CD14-positive monocyte (primary cell): Measurements from ENCODE around the gene PCDHGC3. TPM values are rescaled to one million over a fixed set of nuclear protein-coding genes. Genes with fewer than 3 reads are reported as not detected.
A peak's percentile ranks its signal among the peaks of the same experiment; 100 is the strongest.

Experiments used
- DNase-seq, 3 donors: peaks; one replicate each; pipeline ENCODE4 v3.0.0-alpha.2; 2011 to 2022
- H2AFZ ChIP-seq: 2 replicates; pipeline ENCODE4 v1.6.0; 2012; ENCODE audit warnings: mild to moderate bottlenecking, low read depth, low read length, inconsistent platforms; ENCODE audit not compliant: insufficient read depth, poor library complexity, severe bottlenecking
- H3K27ac ChIP-seq, 2 donors: 1 replicate in 1 of 2; 2 replicates in 1 of 2; pipeline ENCODE4 v1.5.1; 2012 to 2013; ENCODE audit warnings: low read length in 2 of 2, control low read depth in 1 of 2, inconsistent platforms in 1 of 2, low read depth in 1 of 2, mild to moderate bottlenecking in 1 of 2
- H3K27me3 ChIP-seq, 2 donors: one replicate each; pipeline versions ENCODE4 v1.6.0 to v1.6.1; 2011 to 2013; ENCODE audit warnings: low read length in 2 of 2; ENCODE audit not compliant: control insufficient read depth in 2 of 2, insufficient read depth in 2 of 2
- H3K36me3 ChIP-seq, 2 donors: replicated peaks in 1 of 2; 1 replicate in 1 of 2; 2 replicates in 1 of 2; pipeline versions ENCODE4 v1.5.1 to v1.6.1; 2012 to 2013; ENCODE audit warnings: low read length in 2 of 2, control low read depth in 1 of 2, inconsistent platforms in 1 of 2, mild to moderate bottlenecking in 1 of 2; ENCODE audit not compliant: insufficient read depth in 2 of 2, control insufficient read depth in 1 of 2
- H3K4me1 ChIP-seq, 2 donors: 1 replicate in 1 of 2; 2 replicates in 1 of 2; pipeline versions ENCODE4 v1.5.1 to v1.6.1; 2012 to 2013; ENCODE audit warnings: low read length in 2 of 2, control low read depth in 1 of 2, inconsistent platforms in 1 of 2, mild to moderate bottlenecking in 1 of 2, moderate library complexity in 1 of 2; ENCODE audit not compliant: insufficient read depth in 2 of 2, control insufficient read depth in 1 of 2
- H3K4me2 ChIP-seq: replicated peaks from 2 replicates; pipeline ENCODE3; 2012; ENCODE audit warnings: low read length, moderate library complexity, mild to moderate bottlenecking; ENCODE audit not compliant: poor library complexity, severe bottlenecking; ENCODE audit errors: extremely low read depth
- H3K4me3 ChIP-seq, 3 experiments: fragments of 200-600 bp in 1 of 3; sonication (generic) in 1 of 3; replicated peaks in 1 of 3; 1 replicate in 2 of 3; 2 replicates in 1 of 3; pipeline ENCODE4 v1.5.1; 2011 to 2013; ENCODE audit warnings: low read length in 3 of 3, mild to moderate bottlenecking in 3 of 3, control low read depth in 2 of 3, low read depth in 2 of 3, inconsistent platforms in 1 of 3, moderate library complexity in 1 of 3
- H3K79me2 ChIP-seq: 2 replicates; pipeline ENCODE4 v1.6.0; 2012; ENCODE audit warnings: mild to moderate bottlenecking, control low read depth, inconsistent platforms, low read length, moderate library complexity; ENCODE audit not compliant: insufficient read depth
- H3K9ac ChIP-seq: 2 replicates; pipeline ENCODE4 v1.6.0; 2017; ENCODE audit warnings: low read length, mild to moderate bottlenecking; ENCODE audit not compliant: insufficient read depth, poor library complexity, severe bottlenecking
- H3K9me3 ChIP-seq, 2 donors: replicated peaks in 1 of 2; 1 replicate in 1 of 2; 2 replicates in 1 of 2; pipeline versions ENCODE4 v1.5.1 to v1.6.1; 2012 to 2013; ENCODE audit warnings: low read length in 2 of 2, control low read depth in 1 of 2; ENCODE audit not compliant: control insufficient read depth in 1 of 2, insufficient read depth in 1 of 2
- H4K20me1 ChIP-seq: 2 replicates; pipeline ENCODE4 v1.6.0; 2012; ENCODE audit warnings: mild to moderate bottlenecking, low read length, control low read depth, moderate library complexity; ENCODE audit not compliant: insufficient read depth
- H3K27ac Mint-ChIP-seq, 7 donors: one replicate each; pipeline ENCODE4 v1.8.0; 2020; ENCODE audit warnings: mild to moderate bottlenecking in 7 of 7, mixed read lengths in 7 of 7, moderate library complexity in 6 of 7, inconsistent platforms in 2 of 7
- H3K27me3 Mint-ChIP-seq, 3 donors: one replicate each; pipeline ENCODE4 v1.8.0; 2021 to 2022; ENCODE audit warnings: low read depth in 3 of 3, mild to moderate bottlenecking in 3 of 3, mixed read lengths in 3 of 3, moderate library complexity in 3 of 3, inconsistent platforms in 1 of 3
- H3K36me3 Mint-ChIP-seq, 2 donors: one replicate each; pipeline ENCODE4 v1.8.0; 2020; ENCODE audit warnings: mixed read lengths in 2 of 2, inconsistent platforms in 1 of 2, mild to moderate bottlenecking in 1 of 2
- H3K4me1 Mint-ChIP-seq: one replicate; pipeline ENCODE4 v1.8.0; 2020; ENCODE audit warnings: mild to moderate bottlenecking, mixed read lengths
- H3K4me3 Mint-ChIP-seq, 2 donors: one replicate each; pipeline ENCODE4 v1.8.0; 2020; ENCODE audit warnings: mild to moderate bottlenecking in 2 of 2, mixed read lengths in 2 of 2, moderate library complexity in 1 of 2
- H3K9me3 Mint-ChIP-seq, 7 donors: one replicate each; pipeline ENCODE4 v1.8.0; 2020 to 2022; ENCODE audit warnings: mixed read lengths in 7 of 7, mild to moderate bottlenecking in 6 of 7, moderate library complexity in 6 of 7, inconsistent platforms in 2 of 7
- CTCF ChIP-seq: fragments of 200-600 bp; IDR thresholded peaks from one replicate; pipeline ENCODE4 v1.8.0; 2022; ENCODE audit warnings: antibody characterized with exemption, mild to moderate bottlenecking
- WGBS: methylation state at CpG from one replicate; pipeline ENCODE4 v1.1.5; 2013; ENCODE audit warnings: missing lambda C conversion rate; ENCODE audit not compliant: insufficient coverage; 5-methylcytosine and 5-hydroxymethylcytosine counted together
- intact Hi-C, 2 donors: fragments of 100-400 bp; cut with micrococcal nuclease; formaldehyde crosslinking; loops; one replicate each; pipeline versions ENCODE4 v1.15.0 to v1.15.1; 2023
- polyA plus RNA-seq, 3 donors: library from polyadenylated mRNA; depleted of rRNA in 1 of 3; unstranded in 2 of 3; stranded (reverse) in 1 of 3; fragments of 300-500 nt in 2 of 3; fragments of >200 nt in 1 of 3; fragmentation: Illumina TruSeq in 2 of 3; gene quantifications; 1 replicate in 2 of 3; 2 replicates in 1 of 3; pipeline ENCODE4 v1.2.3, GENCODE V29; 2012 to 2021

Gene PCDHGC3
- polyA plus RNA-seq, 3 donors, result 0.33 TPM; not detected in 2

- peaks cover 0 to 12% (median 8%) of the 10 kb centered on the region in 7 donors for H3K9me3 Mint-ChIP-seq
- TF ChIP-seq CTCF, result no peak
- peak within 1 kb of the TSS in 1 of 2 donors; percentile 76 for H3K4me3 Mint-ChIP-seq
- Histone ChIP-seq H2AFZ (no peak within 1 kb of the TSS), H3K9ac (no peak within 1 kb of the TSS), H4K20me1 (no peaks in the 10 kb centered on the region), H3K4me3 (no peak within 1 kb of the TSS), H3K9me3 (peaks cover 0 to 15% of the 10 kb centered on the region in 2 donors), H3K79me2 (no peaks in the 10 kb centered on the region), H3K4me2 (no peak within 1 kb of the TSS), H3K27me3 (peaks cover 37 to 82% of the 10 kb centered on the region in 2 donors), H3K4me1 (no peaks in the 10 kb centered on the region), H3K36me3 (no peaks in the 10 kb centered on the region), H3K27ac (no peak within 1 kb of the TSS)
- intact Hi-C loops, result no loop called here
- peaks cover 53 to 76% (median 71%) of the 10 kb centered on the region in 3 donors for H3K27me3 Mint-ChIP-seq
- peaks cover 9% of the 10 kb centered on the region for H3K4me1 Mint-ChIP-seq
- H3K27ac Mint-ChIP-seq, result no peak within 1 kb of the TSS
- H3K36me3 Mint-ChIP-seq, result no peaks in the 10 kb centered on the region
- WGBS, result 4% methylated on average over 24 of the region's 39 CpGs
- no peak for DNase-seq
These were observed 9.0 kb downstream of the PCDHGC3 start, which contains the start of gene PCDHGC4 for GRCh38 chr5:141484641-141485311. Gene PCDHGC4, plus strand, starts transcription at chr5:141485030. Its CDS starts 144 bp downstream, at chr5:141485174.

GRCh38 chr5:141485321-141486055 is 9.7 kb downstream of the PCDHGC3 start:
- H3K27me3 ChIP-seq, result peaks cover 42 to 88% of the 10 kb centered on the region in 2 donors
- no peak overlapping the region for H3K27ac Mint-ChIP-seq
- H3K9ac ChIP-seq, result no peak overlapping the region
- no peak overlapping the region for H3K4me3 ChIP-seq
- H3K9me3 ChIP-seq, result peaks cover 0 to 17% of the 10 kb centered on the region in 2 donors
- peaks cover 60 to 83% (median 78%) of the 10 kb centered on the region in 3 donors for H3K27me3 Mint-ChIP-seq
- no peaks in the 10 kb centered on the region for H3K79me2 ChIP-seq
- DNase-seq, result no peak
- peaks cover 0 to 14% (median 8%) of the 10 kb centered on the region in 7 donors for H3K9me3 Mint-ChIP-seq
- H3K4me3 Mint-ChIP-seq, result peak overlapping the region in 1 of 2 donors; percentile 76
- no peaks in the 10 kb centered on the region for H4K20me1 ChIP-seq
- H3K4me1 ChIP-seq, result no peaks in the 10 kb centered on the region
- no peaks in the 10 kb centered on the region for H3K36me3 Mint-ChIP-seq
- intact Hi-C loops, result no loop called here
- H3K36me3 ChIP-seq, result no peaks in the 10 kb centered on the region
- 46% methylated on average over 33 of the region's 38 CpGs for WGBS
- peaks cover 8% of the 10 kb centered on the region for H3K4me1 Mint-ChIP-seq
- H3K27ac ChIP-seq, result no peak overlapping the region
- no peak overlapping the region for H3K4me2 ChIP-seq
- TF ChIP-seq CTCF, result no peak
- H2AFZ ChIP-seq, result no peak overlapping the region
